ENCODE measurements around the gene CDX2.
A peak's percentile ranks its signal among the peaks of the same experiment; 100 is the strongest.

CDX2 gene

GRCh38 chr13:27997904-27998522 is 28.9 kb upstream of the CDX2 start:
- FAIRE-seq (peak; percentile 84), DNase-seq (ENCODE audit: insufficient read length) (no peak)
- TF ChIP-seq POLR2A (IDR thresholded peaks at IDR 0.05; ENCODE audit: low read depth, low read length) (no peak), TAF1 (IDR thresholded peaks at IDR 0.05; ENCODE audit: borderline replicate concordance, low read depth, low read length) (no peak), POLR2AphosphoS5 (IDR thresholded peaks at IDR 0.05; ENCODE audit: low read depth, low read length) (no peak)

GRCh38 chr13:27991881-27992280 is 22.8 kb upstream of the CDX2 start:
- DNase-seq (ENCODE audit: insufficient read length) (no peak), FAIRE-seq (no peak)
- TF ChIP-seq TAF1 (IDR thresholded peaks at IDR 0.05; ENCODE audit: borderline replicate concordance, low read depth, low read length): no peak
- no peak for TF ChIP-seq POLR2AphosphoS5 (IDR thresholded peaks at IDR 0.05; ENCODE audit: low read depth, low read length)
- no peak for TF ChIP-seq POLR2A (IDR thresholded peaks at IDR 0.05; ENCODE audit: low read depth, low read length)

DNA sequence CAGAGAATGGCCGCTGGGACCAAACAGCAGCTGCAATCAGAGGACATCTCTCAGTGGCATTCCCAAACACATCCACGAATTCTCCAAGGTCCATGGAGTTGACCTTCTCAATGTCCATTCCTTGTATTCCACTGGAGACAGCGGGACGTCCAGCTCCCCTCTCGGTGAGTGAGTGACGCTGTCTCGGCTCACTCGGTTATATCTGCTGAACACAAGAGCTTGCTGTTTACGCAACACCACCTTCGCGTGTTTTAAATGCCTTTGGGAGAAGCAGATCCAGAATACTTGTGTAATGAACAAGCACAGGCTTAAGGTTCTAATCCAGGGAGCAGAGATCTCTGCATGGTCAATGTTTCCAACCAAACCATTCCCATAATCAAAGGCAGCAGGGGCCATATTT is 19.4 kb upstream of the CDX2 start, which contains the start of gene URAD:
Gene URAD, minus strand, starts transcription at position 174 of the 400 bp plus-strand sequence. Its CDS starts 56 bp downstream, at position 118.
- no peak for TF ChIP-seq TAF1 (IDR thresholded peaks at IDR 0.05; ENCODE audit: borderline replicate concordance, low read depth, low read length)
- no peak for TF ChIP-seq POLR2AphosphoS5 (IDR thresholded peaks at IDR 0.05; ENCODE audit: low read depth, low read length)
- TF ChIP-seq POLR2A (IDR thresholded peaks at IDR 0.05; ENCODE audit: low read depth, low read length): no peak
- FAIRE-seq (no peak), DNase-seq (ENCODE audit: insufficient read length) (no peak)

DNA sequence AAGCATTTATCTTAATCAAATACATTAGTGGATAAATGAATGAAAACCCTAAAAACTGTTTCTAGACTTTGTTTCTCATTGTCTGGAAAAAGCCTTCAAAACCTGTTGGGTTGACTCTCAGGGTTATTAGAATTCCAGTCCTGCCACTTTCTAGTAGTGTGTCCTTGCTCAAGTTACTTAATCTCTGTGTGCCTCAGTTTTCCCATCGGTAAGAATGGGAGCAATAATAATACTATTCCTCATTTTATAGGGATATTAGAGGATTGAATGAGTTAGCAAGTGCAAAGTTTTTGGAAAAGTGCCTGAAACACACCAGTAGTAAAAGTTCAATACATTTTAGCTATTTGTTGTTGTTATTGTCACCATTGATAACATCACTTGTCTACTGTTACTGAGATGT is 16.5 kb upstream of the CDX2 start:
- no peak for DNase-seq (ENCODE audit: insufficient read length)
- FAIRE-seq: no peak
- TF ChIP-seq POLR2AphosphoS5 (IDR thresholded peaks at IDR 0.05; ENCODE audit: low read depth, low read length): no peak
- TF ChIP-seq TAF1 (IDR thresholded peaks at IDR 0.05; ENCODE audit: borderline replicate concordance, low read depth, low read length): no peak
- no peak for TF ChIP-seq POLR2A (IDR thresholded peaks at IDR 0.05; ENCODE audit: low read depth, low read length)

- DNase-seq (ENCODE audit: insufficient read length) (no peak), FAIRE-seq (no peak)
- TF ChIP-seq TAF1 (IDR thresholded peaks at IDR 0.05; ENCODE audit: borderline replicate concordance, low read depth, low read length) (no peak), POLR2AphosphoS5 (IDR thresholded peaks at IDR 0.05; ENCODE audit: low read depth, low read length) (no peak), POLR2A (IDR thresholded peaks at IDR 0.05; ENCODE audit: low read depth, low read length) (no peak)
Observed at GRCh38 chr13:27982361-27982760, 13.2 kb upstream of the CDX2 start.

DNA sequence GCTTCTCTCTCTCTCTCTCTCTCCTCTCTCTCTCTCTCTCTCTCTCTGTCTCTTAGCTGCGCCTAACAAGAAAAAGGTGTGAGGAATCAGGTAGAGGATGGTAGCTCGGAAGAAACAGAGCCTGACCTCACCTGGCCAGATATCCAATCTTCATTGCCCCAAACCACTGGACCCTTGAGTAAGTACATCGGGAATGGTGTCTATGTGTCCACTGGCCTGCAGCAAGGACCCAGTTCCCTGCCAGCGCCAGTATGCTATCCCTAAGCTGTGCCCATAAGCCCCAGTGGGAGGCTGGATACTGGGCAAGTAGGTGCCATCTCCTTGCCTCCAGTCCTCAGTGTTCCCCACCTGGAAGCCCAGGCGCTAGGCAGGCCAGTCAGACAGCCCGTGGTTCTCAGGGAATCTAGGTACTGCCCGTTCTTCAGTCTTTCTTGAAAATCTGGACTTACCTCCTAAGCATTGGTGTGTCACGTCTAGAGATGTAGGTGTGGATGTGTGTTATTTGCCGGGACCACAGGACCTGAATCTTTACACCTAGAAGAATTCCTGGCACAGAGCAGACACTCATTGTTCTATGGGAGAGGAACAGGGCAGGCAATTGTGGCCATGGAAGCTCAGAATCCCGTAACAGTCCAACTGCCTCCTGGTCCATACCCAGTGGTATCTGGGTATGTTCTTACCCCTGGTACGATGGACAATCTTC is 12.0 kb upstream of the CDX2 start:
- FAIRE-seq (no peak), DNase-seq (ENCODE audit: insufficient read length) (no peak)

DNA sequence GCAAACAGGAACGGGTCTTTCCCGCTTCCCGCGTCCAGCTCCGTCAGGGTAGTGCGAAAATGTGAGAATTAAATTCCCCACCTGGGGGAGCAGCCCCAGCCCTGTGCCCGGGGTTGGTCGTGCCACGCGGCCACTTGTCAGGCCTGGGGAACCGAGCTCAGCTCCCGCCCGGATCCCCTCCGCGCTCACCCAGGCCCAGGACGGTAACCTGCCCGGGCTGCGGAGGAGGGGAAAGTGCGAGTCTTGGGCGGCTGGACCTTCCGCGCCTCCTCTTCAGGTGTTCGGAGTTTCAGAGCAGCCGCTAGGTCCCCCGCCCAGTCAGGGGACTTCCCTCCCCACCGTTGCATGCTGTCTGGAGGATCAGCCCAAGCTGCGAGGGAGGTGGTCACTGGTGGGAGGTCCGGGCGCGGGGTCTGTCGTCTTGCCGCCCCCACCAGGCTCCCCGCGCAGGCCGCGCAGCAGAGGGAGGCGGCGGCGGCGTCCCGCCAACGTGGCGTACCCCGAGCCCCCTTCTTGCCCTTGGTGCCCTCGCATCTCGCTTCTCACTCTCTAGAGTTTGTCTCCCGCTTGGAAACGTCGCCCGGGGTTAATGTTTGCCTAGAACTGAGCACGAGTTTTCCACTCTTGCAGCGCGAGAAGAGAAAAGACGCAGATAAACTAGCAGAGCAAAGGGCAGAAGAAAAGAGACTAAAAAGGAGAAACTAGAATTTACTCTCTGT is 11.3 kb upstream of the CDX2 start:
- DNase-seq (ENCODE audit: insufficient read length) (no peak), FAIRE-seq (no peak)
- TF ChIP-seq POLR2A (IDR thresholded peaks at IDR 0.05; ENCODE audit: low read depth, low read length) (no peak), POLR2AphosphoS5 (IDR thresholded peaks at IDR 0.05; ENCODE audit: low read depth, low read length) (no peak), TAF1 (IDR thresholded peaks at IDR 0.05; ENCODE audit: borderline replicate concordance, low read depth, low read length) (no peak)

More for the DNA sequence above, 12.0 kb upstream of the CDX2 start:
- no peak for TF ChIP-seq TAF1 (IDR thresholded peaks at IDR 0.05; ENCODE audit: borderline replicate concordance, low read depth, low read length)
- no peak for TF ChIP-seq POLR2A (IDR thresholded peaks at IDR 0.05; ENCODE audit: low read depth, low read length)
- TF ChIP-seq POLR2AphosphoS5 (IDR thresholded peaks at IDR 0.05; ENCODE audit: low read depth, low read length): no peak

DNA sequence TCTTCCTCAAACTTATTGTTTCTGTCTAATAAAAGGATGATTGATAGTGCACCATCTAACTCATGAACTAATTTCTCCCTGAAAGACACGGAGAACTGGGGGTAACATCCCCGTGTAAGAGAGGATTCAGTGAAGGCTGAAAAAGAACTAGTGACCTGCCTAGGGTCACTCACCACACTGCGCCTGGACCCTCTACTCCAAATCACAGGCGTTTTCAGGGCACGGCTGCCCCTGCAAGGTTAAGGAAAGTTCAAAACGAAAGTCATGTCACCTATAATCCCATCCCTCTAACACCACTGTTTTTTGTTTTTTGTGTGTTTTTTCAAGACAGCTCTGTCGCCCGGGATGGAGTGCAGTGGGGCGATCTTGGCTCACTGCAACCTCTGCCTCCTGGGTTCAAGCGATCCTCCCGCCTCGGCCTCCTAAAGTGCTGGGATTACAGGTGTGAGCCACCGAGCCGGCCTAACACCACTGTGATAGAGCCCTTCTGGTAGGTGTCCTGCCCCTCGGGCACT is 10.7 kb upstream of the CDX2 start:
- TF ChIP-seq POLR2AphosphoS5 (IDR thresholded peaks at IDR 0.05; ENCODE audit: low read depth, low read length) (no peak), TAF1 (IDR thresholded peaks at IDR 0.05; ENCODE audit: borderline replicate concordance, low read depth, low read length) (no peak), POLR2A (IDR thresholded peaks at IDR 0.05; ENCODE audit: low read depth, low read length) (no peak)
- FAIRE-seq: no peak

GRCh38 chr13:27979001-27979643 is 10.0 kb upstream of the CDX2 start:
- TF ChIP-seq TAF1 (IDR thresholded peaks at IDR 0.05; ENCODE audit: borderline replicate concordance, low read depth, low read length) (no peak), POLR2A (IDR thresholded peaks at IDR 0.05; ENCODE audit: low read depth, low read length) (no peak), POLR2AphosphoS5 (IDR thresholded peaks at IDR 0.05; ENCODE audit: low read depth, low read length) (no peak)

More for the DNA sequence above, 10.7 kb upstream of the CDX2 start:
- no peak for DNase-seq (ENCODE audit: insufficient read length)

GRCh38 chr13:27978301-27978968 is 9.3 kb upstream of the CDX2 start:
- FAIRE-seq: no peak
- no peak for DNase-seq (ENCODE audit: insufficient read length)
- TF ChIP-seq POLR2A (IDR thresholded peaks at IDR 0.05; ENCODE audit: low read depth, low read length) (no peak), POLR2AphosphoS5 (IDR thresholded peaks at IDR 0.05; ENCODE audit: low read depth, low read length) (no peak), TAF1 (IDR thresholded peaks at IDR 0.05; ENCODE audit: borderline replicate concordance, low read depth, low read length) (no peak)

More at GRCh38 chr13:27979001-27979643, 10.0 kb upstream of the CDX2 start:
- no peak for DNase-seq (ENCODE audit: insufficient read length)
- no peak for FAIRE-seq
